ENCODE data around the gene CFAP61.

The CFAP61 gene

GRCh38 chr20:20038586-20038985 is 13.7 kb upstream of the CFAP61 start:
- DNase-seq: no peak

- DNase-seq: no peak
Measured at GRCh38 chr20:20039752-20040387, 12.5 kb upstream of the CFAP61 start.

- no peak for DNase-seq
Measured at GRCh38 chr20:20051767-20052073, 612 bp upstream of the CFAP61 start.

- DNase-seq: no peak
Measured at GRCh38 chr20:20060234-20060998, 8.1 kb downstream of the CFAP61 start.

- no peak for DNase-seq
Measured at GRCh38 chr20:20063941-20064702, 11.8 kb downstream of the CFAP61 start.

GRCh38 chr20:20065361-20065760 is 13.0 kb downstream of the CFAP61 start:
- no peak for DNase-seq

- no peak for DNase-seq
Measured at GRCh38 chr20:20070871-20071726, 18.8 kb downstream of the CFAP61 start.

GRCh38 chr20:20073801-20074371 is 21.6 kb downstream of the CFAP61 start:
- DNase-seq: no peak

- no peak for DNase-seq
Measured at GRCh38 chr20:20075032-20075431, 22.7 kb downstream of the CFAP61 start.

- no peak for DNase-seq
Measured at GRCh38 chr20:20076297-20077065, 24.1 kb downstream of the CFAP61 start.

GRCh38 chr20:20078041-20078440 is 25.7 kb downstream of the CFAP61 start:
- DNase-seq: no peak

GRCh38 chr20:20079102-20079784 is 26.9 kb downstream of the CFAP61 start:
- DNase-seq: peak; percentile 5

- DNase-seq: peak; percentile 56
Measured at GRCh38 chr20:20083807-20084206, 31.5 kb downstream of the CFAP61 start.

GRCh38 chr20:20084296-20084752 is 32.0 kb downstream of the CFAP61 start:
- DNase-seq: no peak

- no peak for DNase-seq
Measured at GRCh38 chr20:20085071-20085470, 32.7 kb downstream of the CFAP61 start.

GRCh38 chr20:20085812-20086211 is 33.5 kb downstream of the CFAP61 start:
- DNase-seq: no peak

GRCh38 chr20:20089018-20089417 is 36.7 kb downstream of the CFAP61 start:
- DNase-seq: no peak

GRCh38 chr20:20089939-20090338 is 37.6 kb downstream of the CFAP61 start:
- no peak for DNase-seq

- no peak for DNase-seq
Measured at GRCh38 chr20:20092827-20093226, 40.5 kb downstream of the CFAP61 start.

GRCh38 chr20:20094410-20094809 is 42.1 kb downstream of the CFAP61 start:
- DNase-seq: no peak

Data from NCI-H1436 (cell line).